ENCODE results near the gene AHRR. TPM values are rescaled to one million over a fixed set of nuclear protein-coding genes. Genes with fewer than 3 reads are reported as not detected.

The AHRR gene
- total and polyA plus RNA-seq, 2 experiments from 2014 or later, result 0.27 to 1.8 TPM

GRCh38 chr5:476102-476813, 154.7 kb downstream of the AHRR start:
- H3K27ac Mint-ChIP-seq, result no peak overlapping the region
- no peak overlapping the region for H2AFZ ChIP-seq
- H3K9me3 Mint-ChIP-seq, result no peaks in the 10 kb centered on the region
- H3K27me3 Mint-ChIP-seq (ENCODE audit: insufficient read depth, low read depth, poor library complexity), result peaks cover 35% of the 10 kb centered on the region
- no peaks in the 10 kb centered on the region for H3F3A ChIP-seq (replicated peaks; ENCODE audit: low read depth)
- TF ChIP-seq POLR2AphosphoS5 (IDR thresholded peaks at IDR 0.05; ENCODE audit: low read depth) (no peak), NANOG (IDR thresholded peaks at IDR 0.05; ENCODE audit: borderline replicate concordance) (no peak), CTCF (conservative IDR thresholded peaks at IDR 0.05; ENCODE audit: low read depth in 2 of 2) (no peak), CREB1 (CRISPR knock-in tag; IDR thresholded peaks at IDR 0.05; ENCODE audit: low read depth) (no peak), ZNF462 (CRISPR knock-in tag; IDR thresholded peaks at IDR 0.05) (no peak), ETS1 (IDR thresholded peaks at IDR 0.05) (no peak), ZNF331 (CRISPR knock-in tag; IDR thresholded peaks at IDR 0.05; ENCODE audit: low read depth) (no peak), EZH2phosphoT487 (IDR thresholded peaks at IDR 0.05; ENCODE audit: unreplicated experiment) (no peak), REST (IDR thresholded peaks at IDR 0.05; ENCODE audit: unreplicated experiment) (no peak), ZNF114 (CRISPR knock-in tag; IDR thresholded peaks at IDR 0.05) (no peak), EZH2 (IDR thresholded peaks at IDR 0.05; ENCODE audit: low read depth, unreplicated experiment) (no peak), STAT1 (IDR thresholded peaks at IDR 0.05; ENCODE audit: unreplicated experiment) (no peak), JUNB (IDR thresholded peaks at IDR 0.05; ENCODE audit: unreplicated experiment) (no peak)
- no peaks in the 10 kb centered on the region for H3K4me1 ChIP-seq (ENCODE audit: insufficient read depth)
- H3K27ac ChIP-seq (ENCODE audit: low read depth), result no peak overlapping the region
- H3K4me3 Mint-ChIP-seq, result no peak overlapping the region
- ATAC-seq (no peak), DNase-seq (ENCODE audit: low spot score) (no peak)
- 0 out of 2 replicates have a peak, but pooled peaks cover 3% of the 10 kb centered on the region for H4K20me1 ChIP-seq (replicated peaks; ENCODE audit: insufficient read depth)
- no peaks in the 10 kb centered on the region for H3K79me2 ChIP-seq (replicated peaks; ENCODE audit: insufficient read depth)
- no peaks in the 10 kb centered on the region for H3K36me3 ChIP-seq (ENCODE audit: insufficient read depth)
- H3K27me3 ChIP-seq (ENCODE audit: insufficient read depth), result peaks cover 34% of the 10 kb centered on the region
- no peaks in the 10 kb centered on the region for H3K36me3 Mint-ChIP-seq (ENCODE audit: low read depth)
- H3K9me2 ChIP-seq (ENCODE audit: insufficient read depth), result no peaks in the 10 kb centered on the region
- H3K4me3 ChIP-seq, result no peak overlapping the region
- H3K4me1 Mint-ChIP-seq, result peaks cover 8% of the 10 kb centered on the region; the same call in 2 of the 3 replicates
- no peak overlapping the region for H3K4me2 ChIP-seq
